Natural killer cell (primary cell): Measurements from ENCODE around the gene PAPOLA. TPM values are rescaled to one million over a fixed set of nuclear protein-coding genes. Genes with fewer than 3 reads are reported as not detected.

Experiments used
- ATAC-seq, 3 donors: fragments of 150-1000 bp in 2 of 3; fragments of 200-7000 bp in 1 of 3; cut with Tn5 transposase; 1 replicate in 1 of 3; 2 replicates in 2 of 3; pipeline ENCODE4 v1.10.0; 2021; ENCODE audit warnings: mild to moderate bottlenecking in 2 of 3, moderate library complexity in 2 of 3
- DNase-seq, 2 donors: peaks; one replicate each; pipeline versions ENCODE4 v3.0.0 to v3.0.0-alpha.2; 2013 to 2021; ENCODE audit warnings: mixed read lengths in 1 of 2
- H3K27ac ChIP-seq: one replicate; pipeline ENCODE4 v1.5.1; 2013; ENCODE audit warnings: mild to moderate bottlenecking, low read length
- H3K27me3 ChIP-seq: one replicate; pipeline ENCODE4 v1.6.1; 2013; ENCODE audit warnings: low read length; ENCODE audit not compliant: control insufficient read depth, insufficient read depth
- H3K36me3 ChIP-seq: one replicate; pipeline ENCODE4 v1.6.1; 2013; ENCODE audit warnings: low read length; ENCODE audit not compliant: control insufficient read depth, insufficient read depth
- H3K4me1 ChIP-seq: one replicate; pipeline ENCODE4 v1.6.1; 2013; ENCODE audit warnings: low read length; ENCODE audit not compliant: control insufficient read depth, insufficient read depth
- H3K4me3 ChIP-seq: one replicate; pipeline ENCODE4 v1.5.1; 2013; ENCODE audit warnings: low read length
- H3K9me3 ChIP-seq: one replicate; pipeline ENCODE4 v1.6.1; 2013; ENCODE audit warnings: low read length; ENCODE audit not compliant: control insufficient read depth, insufficient read depth
- H3K27ac Mint-ChIP-seq, 2 donors: one replicate each; pipeline ENCODE4 v1.8.0; 2022; ENCODE audit warnings: mild to moderate bottlenecking in 2 of 2, mixed read lengths in 2 of 2, moderate library complexity in 1 of 2
- H3K27me3 Mint-ChIP-seq, 2 donors: one replicate each; pipeline ENCODE4 v1.8.0; 2022; ENCODE audit warnings: low read depth in 2 of 2, mixed read lengths in 2 of 2
- H3K36me3 Mint-ChIP-seq: one replicate; pipeline ENCODE4 v1.8.0; 2022; ENCODE audit warnings: mixed read lengths
- H3K4me1 Mint-ChIP-seq, 2 donors: one replicate each; pipeline ENCODE4 v1.8.0; 2022; ENCODE audit warnings: mixed read lengths in 2 of 2
- H3K4me3 Mint-ChIP-seq: one replicate; pipeline ENCODE4 v1.8.0; 2022; ENCODE audit warnings: mild to moderate bottlenecking, moderate library complexity, mixed read lengths
- H3K9me3 Mint-ChIP-seq, 2 donors: one replicate each; pipeline ENCODE4 v1.8.0; 2022; ENCODE audit warnings: mixed read lengths in 2 of 2
- WGBS: methylation state at CpG from one replicate; pipeline ENCODE4 v1.1.7; 2013; ENCODE audit warnings: missing lambda C conversion rate; ENCODE audit not compliant: insufficient coverage; 5-methylcytosine and 5-hydroxymethylcytosine counted together
- intact Hi-C: fragments of 100-400 bp; cut with micrococcal nuclease; formaldehyde crosslinking; loops from one replicate; pipeline ENCODE4 v1.14.2; 2022
- total RNA-seq, 4 donors: library from RNA; stranded (reverse); fragments of 120-200 nt in 1 of 4; gene quantifications; one replicate each; pipeline versions ENCODE4 v1.2.3 to v1.2.4, GENCODE V29; 2013 to 2022
- TF ChIP-seq, protein P1 (sequence below): fragments of 200-600 bp; IDR thresholded peaks from one replicate; pipeline ENCODE4 v1.8.0; 2022; ENCODE audit warnings: antibody characterized with exemption

The PAPOLA gene
- total RNA-seq, 3 donors from 2014 or later (not counting 1 experiment from before 2014, with no cell fraction given) = 200 to 225 (median 224) TPM

DNA sequence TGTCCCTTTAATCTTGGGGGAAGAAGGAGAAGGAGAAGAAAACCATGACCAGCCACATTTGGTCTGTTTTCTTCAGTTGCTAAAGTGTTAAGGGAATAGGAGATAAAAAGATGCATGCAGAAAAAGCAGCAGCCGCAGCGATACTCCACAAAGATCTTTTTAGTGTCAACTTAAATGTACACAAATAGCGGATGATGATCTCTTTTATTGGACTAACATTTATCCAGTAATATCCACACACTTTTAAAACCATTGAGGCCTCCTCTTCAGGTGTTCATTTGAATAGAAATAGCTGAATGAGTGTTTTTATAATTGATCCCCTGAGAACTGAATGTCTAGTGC, 83.5 kb downstream of the PAPOLA start:
- TF ChIP-seq, protein P1, sequence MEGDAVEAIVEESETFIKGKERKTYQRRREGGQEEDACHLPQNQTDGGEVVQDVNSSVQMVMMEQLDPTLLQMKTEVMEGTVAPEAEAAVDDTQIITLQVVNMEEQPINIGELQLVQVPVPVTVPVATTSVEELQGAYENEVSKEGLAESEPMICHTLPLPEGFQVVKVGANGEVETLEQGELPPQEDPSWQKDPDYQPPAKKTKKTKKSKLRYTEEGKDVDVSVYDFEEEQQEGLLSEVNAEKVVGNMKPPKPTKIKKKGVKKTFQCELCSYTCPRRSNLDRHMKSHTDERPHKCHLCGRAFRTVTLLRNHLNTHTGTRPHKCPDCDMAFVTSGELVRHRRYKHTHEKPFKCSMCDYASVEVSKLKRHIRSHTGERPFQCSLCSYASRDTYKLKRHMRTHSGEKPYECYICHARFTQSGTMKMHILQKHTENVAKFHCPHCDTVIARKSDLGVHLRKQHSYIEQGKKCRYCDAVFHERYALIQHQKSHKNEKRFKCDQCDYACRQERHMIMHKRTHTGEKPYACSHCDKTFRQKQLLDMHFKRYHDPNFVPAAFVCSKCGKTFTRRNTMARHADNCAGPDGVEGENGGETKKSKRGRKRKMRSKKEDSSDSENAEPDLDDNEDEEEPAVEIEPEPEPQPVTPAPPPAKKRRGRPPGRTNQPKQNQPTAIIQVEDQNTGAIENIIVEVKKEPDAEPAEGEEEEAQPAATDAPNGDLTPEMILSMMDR = no peak
- Mint-ChIP-seq H3K27me3 (peaks cover 9 to 30% of the 10 kb centered on the region in 2 donors), H3K27ac (no peak overlapping the region), H3K4me1 (peaks cover 5 to 15% of the 10 kb centered on the region in 2 donors), H3K9me3 (no peaks in the 10 kb centered on the region), H3K36me3 (no peaks in the 10 kb centered on the region), H3K4me3 (no peak overlapping the region)
- ATAC-seq = no peak
- intact Hi-C loops = no loop called here
- Histone ChIP-seq H3K9me3 (no peaks in the 10 kb centered on the region), H3K4me1 (peaks cover 9% of the 10 kb centered on the region), H3K4me3 (no peak overlapping the region), H3K27ac (no peak overlapping the region), H3K36me3 (no peaks in the 10 kb centered on the region), H3K27me3 (no peaks in the 10 kb centered on the region)
- 100% methylated on average over 3 of the region's 3 CpGs for whole genome bisulfite sequencing
- DNase-seq = no peak

DNA sequence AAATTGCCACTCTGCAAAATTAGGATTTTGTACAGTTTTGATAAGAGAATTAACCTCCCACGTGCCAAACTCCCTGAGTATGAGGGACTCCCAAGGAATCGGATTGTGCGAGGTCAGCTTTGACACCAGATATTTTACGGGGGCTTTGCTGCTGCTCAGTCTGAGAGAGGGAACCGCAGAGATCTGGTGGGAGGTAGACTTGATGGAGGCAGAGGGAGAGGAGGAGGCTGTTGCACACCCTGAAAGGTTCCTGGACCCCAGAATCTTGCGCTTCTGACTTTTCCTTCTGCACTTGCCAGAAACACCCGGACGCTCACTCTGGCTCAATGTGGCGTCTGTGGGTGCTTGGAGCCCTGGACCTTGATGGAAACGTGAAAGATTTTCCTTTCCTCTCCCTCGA, 83.9 kb downstream of the PAPOLA start:
- Mint-ChIP-seq H3K27ac (no peak overlapping the region), H3K27me3 (peaks cover 9 to 30% of the 10 kb centered on the region in 2 donors), H3K36me3 (no peaks in the 10 kb centered on the region), H3K4me3 (no peak overlapping the region), H3K4me1 (peaks cover under 1 to 11% of the 10 kb centered on the region in 2 donors), H3K9me3 (no peaks in the 10 kb centered on the region)
- DNase-seq (no peak), ATAC-seq (no peak)
- H3K4me3 ChIP-seq = no peak overlapping the region
- 90% methylated on average over 11 of the region's 11 CpGs for WGBS
- H3K4me1 ChIP-seq = peaks cover 6% of the 10 kb centered on the region
- no peaks in the 10 kb centered on the region for H3K36me3 ChIP-seq
- intact Hi-C loops = no loop called here
- H3K27me3 ChIP-seq = no peaks in the 10 kb centered on the region
- no peaks in the 10 kb centered on the region for H3K9me3 ChIP-seq
- H3K27ac ChIP-seq = no peak overlapping the region
- TF ChIP-seq, protein P1 = no peak

DNA sequence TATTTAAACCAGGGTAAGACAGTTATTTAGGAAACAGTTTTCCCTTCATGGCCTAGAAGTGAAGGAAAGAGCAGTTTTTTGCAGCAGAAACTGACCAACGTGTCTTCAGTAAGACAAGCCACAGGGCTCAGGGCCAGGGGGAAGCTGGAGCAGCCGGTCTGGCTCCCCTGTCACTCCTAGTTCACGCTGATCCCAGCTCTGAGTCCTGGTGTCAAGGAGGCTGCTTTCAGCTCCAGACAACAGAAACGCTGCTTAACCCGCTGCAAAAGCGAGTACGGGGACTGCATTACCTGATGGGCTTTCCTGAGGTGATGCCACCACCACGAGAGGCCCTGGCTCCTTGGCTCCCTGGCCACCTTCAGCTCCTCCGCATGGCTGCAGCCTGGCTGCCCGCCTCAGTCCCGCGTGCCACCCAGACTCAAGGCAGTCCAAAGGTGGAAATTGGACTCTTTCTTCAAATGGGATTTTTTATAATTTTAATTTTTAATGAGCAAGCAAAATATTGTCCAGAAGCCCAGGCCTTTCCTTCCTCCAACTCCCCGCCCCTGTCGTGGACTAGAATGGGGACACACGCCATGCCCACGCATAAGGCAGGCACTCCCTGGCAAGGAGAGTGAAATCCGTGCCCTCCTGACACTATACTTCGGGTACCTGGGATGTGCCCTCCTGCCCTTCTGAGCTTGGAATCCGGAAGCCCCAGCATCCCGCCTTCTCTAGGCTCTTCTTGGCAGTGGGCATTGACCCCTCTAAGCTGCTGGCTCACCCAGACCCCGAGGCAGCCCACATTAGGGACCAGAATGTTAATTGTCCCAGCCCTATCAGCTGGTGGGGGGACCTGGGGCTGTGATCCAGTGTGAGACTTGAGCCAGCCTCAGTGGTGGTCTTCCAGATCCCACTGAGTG, 85.0 kb downstream of the PAPOLA start:
- no peak overlapping the region for H3K27ac Mint-ChIP-seq
- H3K27me3 Mint-ChIP-seq = peaks cover 9 to 30% of the 10 kb centered on the region in 2 donors
- peaks cover 3% of the 10 kb centered on the region for H3K4me1 ChIP-seq
- H3K36me3 Mint-ChIP-seq = no peaks in the 10 kb centered on the region
- H3K4me1 Mint-ChIP-seq = no peaks in the 10 kb centered on the region
- 91% methylated on average over 21 of the region's 21 CpGs for WGBS
- H3K4me3 ChIP-seq = no peak overlapping the region
- no peak for ATAC-seq
- no peaks in the 10 kb centered on the region for H3K9me3 Mint-ChIP-seq
- no peaks in the 10 kb centered on the region for H3K36me3 ChIP-seq
- intact Hi-C loops = no loop called here
- H3K27me3 ChIP-seq = no peaks in the 10 kb centered on the region
- H3K4me3 Mint-ChIP-seq = no peak overlapping the region
- no peak for DNase-seq
- no peaks in the 10 kb centered on the region for H3K9me3 ChIP-seq
- H3K27ac ChIP-seq = no peak overlapping the region
- TF ChIP-seq, protein P1 = no peak
